Stimulated activated naive CD8-positive, alpha-beta T cell treated with anti-CD3 and anti-CD28 coated beads, Interleukin-15, Interleukin-2, amounts not matched to agents 100 U/mL and 50 U/mL, for 24 hours (primary cell): ENCODE measurements around the gene GAN.
"Not testable (repeated sequence)": the region's sequence is repeated elsewhere in the genome, so short reads cannot be mapped to it uniquely, and the experiment has no call there.

Experiments used
- ATAC-seq: fragments of 150-1000 bp; cut with Tn5 transposase; one replicate; pipeline ENCODE4 v1.10.0; 2021
- DNase-seq: peaks from one replicate; pipeline ENCODE4 v3.0.0; 2021

The GAN gene

DNA sequence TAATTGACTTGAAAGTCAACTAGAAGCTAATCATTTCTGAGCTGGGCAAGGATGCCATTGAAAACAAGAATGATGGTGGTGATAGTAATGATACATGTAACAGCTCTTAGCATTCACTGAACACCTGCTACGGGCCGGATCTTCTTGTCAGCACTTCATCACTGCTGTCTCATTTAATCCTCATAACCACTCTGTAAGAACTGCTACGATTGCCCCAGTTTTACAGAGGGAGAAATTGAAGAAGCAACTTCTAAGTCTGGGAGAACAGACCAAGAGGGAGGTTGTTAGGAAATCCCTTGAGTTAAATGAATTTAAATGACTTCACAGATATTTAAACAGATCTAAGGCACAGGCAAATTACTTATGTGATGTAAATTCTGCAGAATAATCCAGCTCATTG is 7.0 kb upstream of the GAN start:
- no peak for DNase-seq
- ATAC-seq: no peak

DNA sequence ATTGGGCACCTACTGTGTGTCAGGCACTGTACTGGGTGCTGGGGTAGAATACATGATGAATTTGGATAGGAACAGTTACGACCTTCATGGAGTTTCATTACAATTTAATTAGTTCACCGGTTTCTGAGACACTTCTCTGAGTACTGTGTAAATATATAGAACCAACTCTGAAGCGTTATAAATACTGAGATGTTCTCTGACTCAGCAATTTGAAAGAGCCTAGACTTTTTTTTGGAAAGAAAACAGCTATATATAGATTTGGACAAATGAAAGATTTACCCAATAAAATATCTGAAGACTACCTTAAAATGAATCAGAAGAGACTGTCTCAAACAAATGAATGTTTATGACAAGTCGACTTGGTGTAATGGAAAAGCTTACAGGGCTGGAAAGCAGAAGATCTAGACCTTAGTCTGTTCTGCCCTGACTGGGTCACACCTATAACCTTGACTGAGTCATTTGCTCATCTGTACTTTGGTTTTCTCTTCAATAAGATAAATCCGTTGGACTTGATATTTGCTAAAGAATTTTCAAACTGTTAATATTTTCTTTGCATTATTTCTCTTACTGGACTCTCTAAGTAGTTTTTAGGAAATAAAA is 4.6 kb upstream of the GAN start:
- ATAC-seq (peak; percentile 70), DNase-seq (no peak)

DNA sequence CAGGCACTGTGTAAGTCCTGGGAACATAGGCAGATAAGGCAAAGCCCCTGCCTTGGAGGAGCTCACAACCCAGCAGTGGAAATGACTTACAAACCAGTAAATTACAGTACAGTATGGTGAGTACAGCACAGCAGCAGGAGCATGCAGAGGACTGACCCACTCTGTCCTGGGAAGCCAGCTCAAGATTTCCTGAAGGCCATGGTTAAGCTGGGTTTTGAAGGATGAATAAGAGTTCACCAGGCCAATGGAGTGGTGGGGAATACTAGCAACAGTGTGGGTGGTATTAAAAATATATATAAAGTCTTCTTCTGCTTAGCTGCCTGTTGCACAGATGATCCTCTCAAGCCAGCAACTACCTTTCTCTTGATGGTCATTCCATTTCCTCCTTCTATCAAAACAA is 3.0 kb upstream of the GAN start:
- no peak for ATAC-seq
- no peak for DNase-seq

DNA sequence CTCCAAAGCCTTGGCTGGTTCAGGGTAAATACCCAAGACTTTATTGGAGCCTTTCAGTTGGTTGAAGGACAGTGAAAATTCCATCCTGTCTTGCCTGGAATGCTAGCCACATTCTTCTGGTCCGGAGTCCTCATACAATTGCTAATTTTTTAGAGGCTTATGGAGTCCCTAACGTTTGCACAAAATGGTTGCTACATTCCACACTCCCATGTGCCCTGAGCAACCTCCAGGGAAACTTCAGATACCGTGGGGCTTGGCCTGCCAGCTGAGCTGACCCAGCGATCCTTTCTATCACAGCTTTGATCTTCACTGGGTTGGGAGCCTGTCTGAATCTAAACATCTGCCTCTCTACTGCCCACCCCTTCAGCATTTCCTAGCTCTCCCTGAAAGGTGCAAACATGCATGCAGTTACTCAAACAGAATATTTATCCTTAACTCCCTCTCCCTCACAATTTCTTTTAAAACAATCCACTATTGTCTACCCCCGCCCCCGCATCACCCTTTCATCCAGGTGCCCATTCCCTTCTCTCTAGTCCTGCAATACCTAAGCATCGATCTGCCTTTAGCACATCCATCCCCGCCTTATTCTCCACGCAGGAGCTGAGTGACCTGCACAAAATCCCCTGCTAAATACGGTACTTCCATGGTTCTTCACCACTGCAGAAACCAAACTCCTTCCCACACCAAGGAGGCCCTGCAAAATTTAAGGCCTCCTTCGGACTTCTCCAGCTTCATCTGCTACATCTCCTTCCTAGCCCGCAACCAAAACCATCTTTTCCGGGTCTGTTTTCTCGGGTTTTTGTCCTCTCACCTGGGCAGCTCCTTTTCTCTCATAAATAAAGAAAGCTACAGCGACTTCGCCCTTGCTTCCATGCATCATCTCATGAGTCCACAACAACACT is 810 bp upstream of the GAN start:
- no peak for ATAC-seq

DNA sequence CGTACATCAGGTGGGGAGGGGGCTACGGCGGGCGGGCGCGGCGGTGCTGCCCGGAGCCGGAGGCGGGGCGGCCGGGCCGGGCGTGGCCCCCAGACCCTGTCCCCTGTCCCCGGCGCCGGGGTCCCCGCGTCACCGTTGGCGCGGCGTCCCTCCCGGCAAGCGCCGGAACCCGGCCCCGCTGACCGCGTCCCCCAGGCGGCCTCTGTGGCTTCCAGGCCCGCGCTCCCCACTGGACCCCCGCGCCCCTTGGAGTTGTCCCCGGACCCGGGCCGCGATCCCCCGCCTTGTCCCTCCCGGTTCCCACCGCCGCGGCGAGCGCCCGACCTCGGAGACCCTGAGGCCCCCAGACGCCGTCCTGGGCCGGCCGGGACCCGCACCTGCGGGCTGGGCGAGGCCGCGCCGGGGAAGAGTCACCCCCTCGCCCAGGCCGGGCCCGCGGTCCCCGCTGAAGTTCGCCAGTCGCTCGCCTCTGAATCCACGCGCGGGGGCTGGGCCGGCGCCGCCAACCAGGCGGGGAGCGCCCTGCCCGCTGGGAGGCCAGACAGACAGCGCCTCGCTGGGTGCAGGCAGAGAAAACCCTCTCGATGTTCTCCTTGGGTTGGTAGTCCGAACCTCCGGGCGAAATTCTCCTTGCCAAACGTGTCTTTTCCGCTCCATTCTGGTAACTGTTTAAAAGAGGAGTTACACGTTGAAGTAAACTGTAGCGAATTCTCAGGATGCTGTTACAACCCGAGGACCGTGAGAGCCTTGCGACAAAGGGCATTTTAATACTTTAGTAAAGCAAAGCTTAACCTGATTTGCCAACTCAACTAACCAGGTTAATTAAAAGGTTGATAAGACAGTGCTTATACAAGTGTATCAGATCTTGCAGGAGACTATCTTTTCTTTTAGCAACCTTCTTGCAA is 761 bp downstream of the GAN start:
- ATAC-seq: peak; percentile 30

More for the DNA sequence above, 810 bp upstream of the GAN start:
- DNase-seq: no peak

DNA sequence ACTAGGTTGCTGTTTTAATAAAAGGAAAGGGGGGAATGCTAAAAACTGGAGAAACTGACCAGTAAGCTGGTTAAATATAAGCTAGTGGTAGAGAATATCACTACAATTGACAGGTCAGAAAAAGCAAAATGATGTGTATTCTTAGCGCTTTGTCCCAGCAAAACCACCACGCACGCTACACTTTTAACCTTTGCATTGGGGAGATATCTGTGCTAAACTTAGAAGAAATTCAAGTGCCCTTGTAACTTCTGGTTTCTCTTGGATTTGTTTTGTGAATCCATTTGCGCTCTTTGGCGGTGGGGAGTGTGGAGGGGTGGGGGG is 1.4 kb downstream of the GAN start:
- ATAC-seq (no peak), DNase-seq (no peak)

More for the DNA sequence above, 761 bp downstream of the GAN start:
- peak; percentile 61 for DNase-seq

DNA sequence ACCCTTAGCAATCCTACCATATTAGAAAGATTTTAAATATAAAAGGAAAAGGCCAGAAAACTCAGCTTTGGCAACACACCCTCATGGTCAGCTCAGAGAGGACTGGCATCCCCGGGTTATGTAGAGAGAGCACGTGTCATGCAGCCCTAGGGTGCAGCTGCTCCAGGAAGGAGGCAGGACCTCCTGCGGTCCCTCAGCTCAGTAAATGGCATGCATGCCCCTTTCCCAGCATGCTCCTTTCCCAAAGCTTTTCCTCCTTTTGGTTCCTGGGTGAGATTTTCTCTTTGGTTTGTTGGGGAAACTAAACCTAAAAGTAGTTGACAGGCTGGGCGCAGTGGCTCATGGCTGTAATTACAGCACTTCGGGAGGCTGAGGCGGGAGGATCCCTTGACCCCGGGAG is 3.9 kb downstream of the GAN start:
- DNase-seq (no peak), ATAC-seq (no peak)

DNA sequence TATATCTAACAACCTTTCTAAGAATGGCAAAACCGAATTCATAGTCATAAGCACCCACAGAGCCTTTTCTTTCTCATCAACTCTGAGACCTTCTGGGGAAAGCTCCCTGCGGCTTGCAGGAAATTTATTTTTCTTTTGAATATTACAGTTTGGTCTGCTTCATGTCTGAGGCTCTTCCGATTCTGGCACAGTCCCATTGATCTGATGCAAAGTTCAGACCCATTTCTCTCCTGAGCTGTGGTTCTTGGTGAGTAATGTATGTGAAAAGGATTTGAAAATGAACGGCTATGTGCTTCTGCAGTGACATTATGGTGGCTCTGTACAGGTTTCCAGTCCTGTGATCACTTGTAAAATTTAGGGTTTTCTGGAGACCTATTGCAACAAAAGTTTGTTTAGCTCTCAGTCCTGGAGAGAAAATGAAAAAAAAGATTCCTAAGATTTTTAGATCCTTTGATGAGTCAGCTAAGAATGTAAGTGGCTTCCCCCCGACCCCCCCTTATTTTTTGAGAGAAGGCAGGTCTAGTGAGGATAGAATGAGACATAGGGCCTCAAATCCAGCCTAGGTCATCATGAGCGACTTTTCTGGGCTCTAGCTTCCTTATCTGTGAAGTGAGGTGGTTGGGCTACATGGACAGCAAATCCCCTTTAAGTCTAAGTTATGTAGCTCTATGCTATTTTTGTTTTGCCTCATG is 4.6 kb downstream of the GAN start:
- ATAC-seq (no peak), DNase-seq (no peak)

DNA sequence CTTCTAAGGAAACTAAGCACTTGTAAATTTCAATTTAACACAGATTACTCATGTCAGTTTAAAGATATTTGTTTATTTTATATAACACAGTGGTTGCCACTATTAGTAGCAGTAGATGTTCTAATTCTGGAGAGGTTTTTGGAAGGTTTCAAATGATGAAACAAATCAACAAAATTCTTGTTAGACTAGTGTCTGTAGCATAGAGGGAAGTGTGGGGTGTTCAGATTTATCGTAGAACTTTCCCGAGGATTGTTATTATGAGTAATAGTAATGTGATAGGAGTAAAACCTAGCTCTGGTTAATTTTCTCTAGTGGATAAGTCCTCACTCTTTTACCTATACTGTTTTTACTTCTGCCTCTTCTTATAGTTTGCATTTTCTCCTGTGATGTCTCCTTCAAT is 6.3 kb downstream of the GAN start:
- ATAC-seq (no peak), DNase-seq (no peak)

DNA sequence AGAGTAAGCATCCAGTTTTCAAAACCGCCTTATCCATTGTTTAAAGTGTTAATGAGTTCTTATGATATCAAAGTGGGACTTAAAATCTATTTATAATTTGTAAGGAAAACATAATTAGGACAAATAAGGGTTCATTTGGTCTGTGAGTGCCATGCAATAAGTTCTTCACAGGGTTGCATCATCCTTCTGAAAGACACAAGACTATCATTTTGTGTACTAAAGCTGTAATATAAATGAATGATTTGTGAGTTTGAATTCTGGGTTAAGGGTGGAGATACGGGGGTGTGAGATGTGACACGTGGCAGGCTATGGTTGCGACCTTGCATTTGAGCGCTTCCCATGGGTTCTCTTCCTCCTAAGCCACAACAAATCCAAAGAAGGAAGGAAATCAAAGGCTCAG is 6.8 kb downstream of the GAN start:
- ATAC-seq: no peak
- no peak for DNase-seq

DNA sequence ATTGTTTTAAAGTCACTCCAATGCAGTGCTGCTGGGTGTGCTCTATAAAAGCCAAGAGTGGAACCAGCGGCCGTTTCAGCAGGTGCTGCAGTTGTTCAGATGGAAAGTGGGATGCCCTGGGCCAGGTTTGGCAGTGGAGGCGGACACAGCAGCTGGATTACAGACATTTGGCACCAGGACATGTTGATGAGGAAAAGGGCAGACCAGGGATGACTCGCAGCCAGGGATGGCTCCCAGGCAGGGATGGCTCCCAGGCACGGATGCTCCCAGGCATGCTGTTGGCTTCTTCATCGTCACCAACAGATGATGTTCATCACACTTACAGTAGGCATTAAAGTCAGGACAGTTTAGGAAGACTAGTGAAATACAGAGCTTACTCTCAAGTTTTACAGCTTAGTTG is 10.0 kb downstream of the GAN start:
- no peak for ATAC-seq
- no peak for DNase-seq

DNA sequence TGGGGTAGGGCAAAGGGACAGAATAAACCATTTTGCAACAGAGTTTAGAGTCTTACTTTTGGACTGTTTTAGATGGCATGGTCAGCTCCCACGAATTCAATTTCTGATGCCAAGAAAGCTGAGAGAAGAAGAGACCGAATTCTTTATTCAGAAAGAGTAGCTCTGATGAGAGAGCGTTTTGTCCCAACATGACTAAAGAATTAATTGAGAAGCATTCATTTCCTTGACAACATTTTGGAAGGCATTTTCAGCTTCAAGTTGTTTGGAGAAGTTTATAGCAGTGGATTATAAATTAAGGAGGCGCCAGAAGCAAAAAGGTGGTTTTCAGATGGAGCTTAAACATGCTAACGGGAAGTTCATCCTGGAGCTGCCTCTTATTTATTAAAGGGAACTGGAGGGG is 12.2 kb downstream of the GAN start:
- DNase-seq (no peak), ATAC-seq (no peak)

DNA sequence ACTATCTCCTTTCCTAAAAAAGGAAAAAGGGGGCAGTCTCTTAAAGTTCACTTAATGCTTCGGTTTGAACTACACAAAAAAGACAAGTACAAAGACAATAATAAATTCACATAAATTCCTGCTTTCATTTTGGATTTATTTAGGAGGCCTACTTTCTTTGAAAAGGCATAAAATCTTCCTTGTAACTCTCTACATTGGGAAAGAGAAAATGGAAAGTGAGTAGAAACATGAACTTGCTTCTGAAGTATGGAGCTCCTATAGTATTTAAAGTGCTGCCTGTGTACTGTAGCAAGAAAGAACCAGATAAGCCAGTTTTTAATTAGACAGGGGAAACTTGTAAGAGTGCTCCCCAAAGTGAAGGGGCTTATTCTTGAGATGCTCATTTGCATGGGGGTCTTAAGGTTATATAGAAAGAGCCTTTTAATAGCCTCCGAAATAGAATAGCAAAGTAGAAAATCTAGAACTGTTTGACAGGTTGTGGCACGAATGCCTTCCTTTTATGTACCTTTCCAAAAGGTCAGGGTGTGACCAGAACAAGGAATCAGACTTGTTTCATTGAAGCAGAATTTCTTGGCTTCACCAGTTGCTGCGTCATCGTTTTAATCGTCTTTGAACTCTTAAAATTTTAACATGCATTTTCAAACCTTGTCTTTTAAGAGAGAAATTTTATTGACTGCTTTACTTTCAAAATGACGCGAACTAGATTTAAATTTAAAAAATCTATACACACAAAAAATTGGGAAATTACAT is 12.9 kb downstream of the GAN start:
- ATAC-seq (no peak), DNase-seq (no peak)

DNA sequence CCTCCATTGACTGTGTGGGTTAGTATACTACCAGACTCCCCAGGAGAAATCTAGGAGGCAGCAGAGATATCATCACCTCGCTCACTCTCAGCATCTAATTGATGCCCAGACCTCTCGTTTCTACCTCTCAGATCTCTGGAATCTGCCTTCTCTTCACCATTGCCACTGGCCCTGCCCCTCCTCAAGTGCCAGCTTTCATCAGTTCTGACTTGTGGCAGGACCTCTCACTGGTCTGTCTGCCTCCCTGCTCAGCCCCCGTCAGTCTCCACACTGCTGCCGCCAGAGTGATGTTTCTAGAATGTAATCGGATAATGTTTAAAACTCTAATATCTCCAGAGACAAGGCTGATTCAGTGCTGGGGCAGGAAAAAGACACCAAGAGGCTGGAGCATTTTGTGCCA is 15.2 kb downstream of the GAN start:
- DNase-seq (no peak), ATAC-seq (no peak)

DNA sequence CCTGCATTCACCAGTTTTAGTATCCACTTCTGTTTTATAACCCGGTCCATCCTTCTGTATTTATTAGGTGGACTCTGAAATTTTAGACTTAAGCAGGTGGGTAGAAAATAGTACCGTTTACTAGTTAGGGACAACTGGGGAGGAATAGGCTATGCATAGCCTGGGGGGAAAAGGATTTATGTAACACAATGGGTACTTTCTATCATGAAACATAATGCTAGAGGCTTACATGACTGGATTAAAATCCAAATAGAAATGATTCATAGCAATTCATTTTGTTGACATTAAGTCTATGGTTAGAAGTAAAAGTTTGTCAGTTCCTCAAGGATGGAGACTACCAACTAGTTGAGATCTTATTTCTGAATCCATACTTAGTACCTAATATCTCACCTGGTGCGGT is 18.6 kb downstream of the GAN start:
- DNase-seq: no peak
- ATAC-seq: no peak

DNA sequence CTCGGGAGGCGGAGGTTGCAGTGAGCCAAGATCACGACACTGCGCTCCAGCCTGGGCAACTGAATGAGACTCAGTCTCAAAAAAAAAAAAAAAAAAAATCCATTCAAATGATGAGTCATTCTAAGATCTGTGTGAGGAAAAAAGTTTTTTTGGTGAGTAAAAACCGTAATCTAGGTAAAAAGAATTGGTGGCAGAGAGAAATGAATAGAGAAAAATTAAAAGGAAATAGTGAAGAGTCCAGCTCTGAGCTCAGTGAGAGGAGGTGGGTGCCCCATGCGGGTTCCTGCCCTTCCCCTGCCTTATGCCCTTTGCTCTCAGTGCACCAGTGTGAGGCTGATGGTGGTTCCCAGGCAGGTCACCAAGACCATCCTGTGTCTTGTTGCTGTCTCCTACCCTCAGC is 20.9 kb downstream of the GAN start:
- peak; percentile 49 for DNase-seq
- ATAC-seq: peak; percentile 93

DNA sequence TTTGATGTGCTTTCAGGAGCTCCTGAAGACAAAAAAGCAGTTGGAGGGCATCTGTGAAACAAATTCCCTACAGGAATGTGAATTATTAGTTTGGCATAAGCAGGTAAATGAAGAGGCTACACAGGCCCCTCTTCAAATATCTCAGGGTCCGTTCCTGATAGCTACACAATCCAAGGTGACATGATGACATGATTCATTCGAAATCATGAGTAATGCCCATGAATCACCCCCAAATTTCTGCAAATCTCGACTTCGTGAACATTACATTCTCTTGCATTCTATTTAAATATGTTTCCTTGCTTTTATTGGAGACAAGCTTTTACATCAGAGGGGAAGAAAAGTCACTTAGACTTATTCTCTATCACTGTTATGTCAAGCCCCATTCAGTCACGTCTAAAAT is 22.3 kb downstream of the GAN start:
- DNase-seq (no peak), ATAC-seq (no peak)

DNA sequence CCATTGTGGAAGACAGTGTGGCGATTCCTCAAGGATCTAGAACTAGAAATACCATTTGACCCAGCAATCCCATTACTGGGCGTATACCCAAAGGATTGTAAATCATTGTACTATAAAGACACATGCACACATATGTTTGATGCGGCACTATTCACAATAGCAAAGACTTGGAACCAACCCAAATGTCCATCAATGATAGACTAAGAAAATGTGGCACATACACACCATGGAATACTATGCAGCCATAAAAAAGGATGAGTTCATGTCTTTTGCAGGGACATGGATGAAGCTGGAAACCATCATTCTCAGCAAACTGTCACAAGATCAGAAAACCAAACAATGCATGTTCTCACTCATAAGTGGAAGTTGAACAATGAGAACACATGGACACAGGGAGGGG is 30.4 kb downstream of the GAN start:
- ATAC-seq, DNase-seq: not testable (repeated sequence)

DNA sequence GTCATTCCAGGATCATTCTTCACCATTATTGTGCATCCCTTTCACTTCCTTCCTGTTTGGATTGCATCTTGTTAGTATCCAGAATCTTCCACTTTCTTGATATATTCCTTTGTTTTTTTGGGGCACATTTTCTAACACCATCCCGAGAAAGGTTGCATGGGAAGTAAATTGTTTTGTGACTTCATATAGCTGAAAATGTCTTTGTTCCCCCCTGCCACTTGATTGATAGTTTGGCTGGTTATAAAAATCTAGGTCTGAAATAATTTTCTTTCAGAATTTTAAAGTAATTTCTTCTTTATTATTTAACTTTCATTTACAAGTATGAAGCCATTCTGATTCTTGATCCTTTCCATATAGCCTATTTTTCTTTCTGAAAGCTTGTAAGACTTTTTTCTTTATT is 32.7 kb downstream of the GAN start:
- ATAC-seq (no peak), DNase-seq (no peak)

DNA sequence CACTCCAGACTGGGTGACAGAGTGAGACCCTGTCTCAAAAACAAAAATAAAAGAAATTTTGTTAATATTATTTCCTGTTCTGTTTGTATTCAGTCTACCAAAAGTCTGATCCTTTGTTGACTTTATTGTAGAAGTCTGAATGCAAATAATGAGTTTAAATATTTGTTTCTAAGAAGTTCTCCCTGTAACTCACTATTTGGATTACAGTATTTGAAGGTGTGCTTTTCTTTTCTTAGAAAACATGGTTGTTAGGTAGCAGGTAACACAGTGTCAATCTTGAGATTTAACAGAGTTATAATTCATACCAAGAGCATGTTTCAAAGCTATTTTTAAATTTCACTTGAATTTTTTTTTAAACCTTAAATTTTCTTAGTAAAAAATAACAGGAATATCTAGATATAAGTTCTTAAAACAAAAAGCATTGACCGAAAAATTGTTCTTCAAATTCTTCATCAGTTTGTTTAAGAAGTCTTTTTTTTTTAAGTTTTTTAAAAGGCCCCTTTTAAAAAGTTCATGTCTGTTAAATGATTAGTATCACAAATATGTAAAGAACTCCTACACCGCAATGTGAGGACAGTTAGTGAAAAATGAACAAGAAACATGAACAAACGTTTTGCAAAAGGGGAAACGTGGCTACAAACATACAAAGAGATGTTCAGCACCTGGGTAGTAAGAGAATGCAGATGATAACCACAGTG is 35.0 kb downstream of the GAN start:
- DNase-seq: no peak
- ATAC-seq: no peak

DNA sequence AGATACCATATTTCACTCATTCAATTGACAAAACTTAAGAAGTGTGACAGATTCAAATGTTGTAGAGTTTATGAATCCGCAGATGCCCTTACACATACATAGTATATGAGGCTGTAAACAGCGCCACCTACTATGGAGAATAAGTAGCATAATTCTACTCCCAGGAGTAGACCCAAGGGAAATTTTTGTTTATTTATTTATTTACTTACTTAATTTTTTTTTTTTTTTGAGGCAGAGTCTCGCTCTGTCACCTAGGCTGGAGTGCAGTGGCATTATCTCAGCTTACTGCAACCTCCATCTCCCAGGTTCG is 35.5 kb downstream of the GAN start:
- DNase-seq: no peak
- no peak for ATAC-seq
